Thyroid gland (tissue), 4 donors: ENCODE measurements around the gene GLIPR1L2.

Experiments used
- CTCF ChIP-seq, 6 experiments: fragments of 200-600 bp in 3 of 6; fragments of 450-650 bp in 3 of 6; sonication (generic) in 3 of 6; IDR thresholded peaks; one replicate each; pipeline ENCODE4 v1.5.1; 2016 to 2019; ENCODE audit warnings: antibody characterized with exemption in 6 of 6, mild to moderate bottlenecking in 2 of 6, inconsistent platforms in 1 of 6, moderate library complexity in 1 of 6
- POLR2A ChIP-seq, 2 donors: fragments of 450-650 bp; IDR thresholded peaks; one replicate each; pipeline ENCODE4 v1.6.1; 2017; ENCODE audit warnings: antibody characterized with exemption in 2 of 2, mild to moderate bottlenecking in 2 of 2, moderate library complexity in 1 of 2

GRCh38 chr12:75460204-75460603 lies 69.3 kb downstream of the GLIPR1L2 start:
- TF ChIP-seq CTCF (IDR thresholded peaks at IDR 0.05) (no peak), POLR2A (IDR thresholded peaks at IDR 0.05) (no peak)
